GM19035 (cell line): ENCODE measurements around the gene ARHGAP10.

Experiments
- ATAC-seq: cut with Tn5 transposase; IDR thresholded peaks from one replicate; pipeline ENCODE4 v1.9.1; 2021; ENCODE audit not compliant: unreplicated experiment

Gene ARHGAP10

DNA sequence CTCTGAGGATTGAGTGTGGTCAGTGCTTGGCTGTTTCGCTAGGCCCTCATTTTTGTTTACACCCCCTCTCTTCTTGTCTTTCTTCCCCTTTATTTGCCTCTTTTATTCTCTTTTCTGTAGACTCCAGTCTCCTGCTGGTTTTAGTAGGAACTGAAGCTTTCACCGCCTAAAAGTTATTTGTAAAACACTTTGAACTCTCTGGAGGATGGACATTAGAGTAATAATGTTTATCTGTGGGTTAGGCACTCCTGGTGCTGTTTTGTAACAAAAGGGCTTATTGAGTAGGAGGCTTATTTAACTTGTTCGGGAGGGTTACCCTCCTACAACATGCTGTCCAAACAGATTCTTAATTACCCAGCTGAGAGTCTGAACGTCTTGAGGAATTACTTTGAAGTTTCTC is 1.6 kb upstream of the ARHGAP10 start:
- no peak for ATAC-seq

DNA sequence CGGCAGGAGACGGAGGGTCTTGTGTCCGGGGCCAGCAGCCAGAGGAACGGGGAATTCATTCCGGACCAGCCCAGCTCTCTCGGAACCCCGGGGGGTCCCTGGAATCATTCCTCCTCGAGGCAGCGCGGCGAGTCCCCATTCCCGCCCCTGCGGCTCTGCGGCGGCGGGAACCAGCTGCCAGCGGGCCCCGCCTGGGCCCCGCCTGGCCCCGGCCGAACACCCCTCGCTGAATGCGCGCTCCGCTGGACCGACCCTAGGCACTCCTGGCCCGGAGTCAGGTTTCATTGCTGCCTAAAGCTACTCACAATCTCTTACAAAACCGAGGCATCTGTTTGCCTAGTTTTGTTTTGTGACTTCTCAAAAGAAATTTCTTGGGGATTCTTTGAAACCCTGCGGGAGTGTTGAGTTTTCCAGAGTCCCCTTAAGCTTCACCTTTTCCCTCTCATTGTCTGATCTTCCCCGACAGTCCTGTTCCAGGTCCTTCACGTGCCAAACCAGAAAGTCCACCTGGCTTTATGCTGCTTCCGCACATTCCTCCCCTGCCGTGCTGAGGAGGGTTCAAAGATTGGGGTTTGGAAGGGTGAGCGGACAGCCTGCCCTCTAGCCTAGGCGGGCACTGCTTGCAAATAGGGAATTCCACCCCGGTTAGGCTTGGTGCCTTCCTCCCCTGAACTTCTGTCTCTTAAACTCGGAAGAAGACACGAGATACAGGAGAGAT is 789 bp downstream of the ARHGAP10 start:
- peak; percentile 33 for ATAC-seq

DNA sequence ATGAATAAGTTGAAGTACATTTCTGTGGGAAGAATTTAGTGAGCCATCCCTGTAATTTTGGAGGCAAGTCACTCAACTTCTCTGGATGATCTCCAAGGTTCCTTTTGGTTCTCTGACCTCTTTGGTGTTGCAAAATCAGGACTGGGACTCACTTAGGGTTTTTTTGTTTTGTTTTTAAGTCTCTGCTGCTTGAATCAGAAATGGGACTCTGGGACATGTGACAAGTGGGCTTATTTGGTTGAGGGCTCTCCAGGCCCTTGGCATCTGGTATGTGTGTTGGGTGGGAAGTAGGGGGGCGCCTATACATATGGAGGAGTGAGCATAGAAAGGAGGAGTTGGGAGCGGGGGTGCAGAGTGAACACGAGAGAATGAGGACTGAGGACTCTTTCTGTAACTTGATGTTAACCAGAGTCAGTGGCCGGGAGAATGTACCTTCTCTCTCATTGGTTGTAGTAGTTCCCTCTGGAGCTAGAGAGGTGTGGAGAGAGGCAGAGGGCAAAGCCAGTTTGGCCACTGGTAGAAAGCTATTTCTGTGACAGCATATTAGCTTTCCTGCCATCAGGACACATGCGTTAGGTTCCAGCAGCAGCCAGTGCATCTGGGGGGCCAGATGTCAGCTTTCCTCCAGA is 1.9 kb downstream of the ARHGAP10 start:
- ATAC-seq = no peak

DNA sequence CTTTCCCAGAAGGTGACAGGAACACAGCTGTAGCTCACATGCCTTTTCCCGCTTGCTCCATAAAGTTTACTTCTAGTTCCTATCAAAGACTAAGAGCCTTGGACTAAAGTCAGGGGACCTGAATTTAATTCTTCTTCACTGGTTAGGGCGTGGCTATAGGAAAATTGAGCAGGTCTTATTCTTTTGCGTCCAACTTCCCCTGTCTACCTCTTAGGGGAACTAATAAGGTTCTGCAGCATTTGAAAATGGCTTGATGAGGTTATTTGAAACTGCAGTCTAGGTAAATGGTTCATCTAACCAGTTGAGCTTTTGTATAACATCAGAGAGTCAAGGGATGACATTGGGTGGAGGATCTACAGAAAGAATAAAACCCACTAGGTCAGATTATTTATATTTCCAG is 2.6 kb downstream of the ARHGAP10 start:
- no peak for ATAC-seq

DNA sequence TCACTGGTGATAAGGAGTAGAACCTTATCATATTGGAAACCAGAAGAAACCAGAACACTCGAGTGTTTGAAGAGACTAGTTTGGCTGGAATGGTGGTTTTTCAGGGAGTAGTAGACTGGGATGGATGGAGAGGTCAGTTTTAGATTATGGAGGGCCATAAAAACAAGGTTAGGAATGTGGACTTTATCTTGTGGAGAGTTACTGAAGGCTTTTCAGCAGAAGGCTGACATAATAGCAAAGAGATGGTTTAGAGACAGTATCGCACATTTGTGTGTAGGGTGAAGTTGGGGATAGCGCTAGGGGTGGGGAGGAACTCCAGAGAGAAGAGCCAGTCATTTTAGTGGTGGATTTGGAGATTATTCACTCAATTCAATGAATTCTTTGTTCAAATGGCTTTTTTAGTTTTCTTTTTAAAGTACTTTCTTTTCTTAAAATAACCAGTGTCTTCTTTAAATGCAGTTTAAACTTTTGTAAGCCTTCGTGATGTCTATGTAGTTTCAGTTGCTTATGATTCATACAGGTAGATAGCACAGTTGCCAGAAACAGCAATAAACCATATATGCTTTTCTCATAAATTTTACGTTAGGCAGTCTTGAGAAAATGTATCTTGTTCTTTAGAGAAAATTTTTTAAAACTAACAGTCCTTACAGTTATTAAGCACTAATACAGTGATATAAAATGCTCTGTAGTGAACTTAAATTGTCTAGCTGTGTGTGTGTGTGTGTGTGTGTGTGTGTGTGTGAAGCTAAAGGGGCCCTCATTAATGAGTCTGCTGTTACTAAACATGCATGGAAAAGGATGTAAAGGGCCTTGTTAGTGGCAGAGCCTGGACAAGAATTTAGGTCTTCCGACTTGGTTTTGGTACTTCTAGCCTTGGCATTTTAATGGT is 3.8 kb downstream of the ARHGAP10 start:
- ATAC-seq = peak; percentile 22

DNA sequence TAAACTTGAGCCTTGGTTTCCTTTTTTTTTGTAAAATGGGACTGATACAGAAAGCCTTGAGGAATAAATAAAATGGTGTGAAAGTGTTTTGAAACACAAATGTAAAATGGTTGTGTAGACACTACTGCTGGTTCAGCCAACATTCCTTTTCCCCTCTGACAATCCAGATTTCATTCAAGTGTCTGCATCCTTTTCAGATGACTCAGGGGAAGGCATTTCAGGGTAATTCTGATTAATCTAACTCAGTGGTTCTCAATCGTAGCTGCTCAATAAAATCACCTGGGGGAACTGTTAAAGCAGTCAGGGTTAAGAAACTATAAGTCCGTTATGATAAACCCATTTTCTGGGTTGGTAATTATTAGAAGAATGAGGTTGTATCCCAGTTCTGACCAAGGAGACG is 4.6 kb downstream of the ARHGAP10 start:
- no peak for ATAC-seq

DNA sequence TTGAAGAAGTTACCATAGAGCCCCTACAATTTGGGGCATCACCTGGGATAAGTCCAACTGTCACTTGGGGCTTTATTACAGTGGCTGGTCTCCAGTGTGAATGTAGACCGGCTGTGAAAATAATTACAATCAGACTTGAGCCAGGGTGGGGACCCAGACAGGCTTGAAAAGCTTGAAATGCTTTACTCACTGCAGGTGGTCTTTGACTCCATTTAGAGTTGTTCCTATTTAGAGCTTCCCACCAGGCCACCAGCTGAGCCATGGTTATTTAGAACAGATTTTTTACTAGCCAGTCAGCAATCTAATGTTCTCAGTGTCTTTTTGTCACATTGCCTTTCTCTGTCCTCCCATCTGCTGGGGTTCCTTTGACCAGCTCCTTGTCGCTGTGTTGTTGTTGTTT is 5.7 kb downstream of the ARHGAP10 start:
- ATAC-seq = no peak

DNA sequence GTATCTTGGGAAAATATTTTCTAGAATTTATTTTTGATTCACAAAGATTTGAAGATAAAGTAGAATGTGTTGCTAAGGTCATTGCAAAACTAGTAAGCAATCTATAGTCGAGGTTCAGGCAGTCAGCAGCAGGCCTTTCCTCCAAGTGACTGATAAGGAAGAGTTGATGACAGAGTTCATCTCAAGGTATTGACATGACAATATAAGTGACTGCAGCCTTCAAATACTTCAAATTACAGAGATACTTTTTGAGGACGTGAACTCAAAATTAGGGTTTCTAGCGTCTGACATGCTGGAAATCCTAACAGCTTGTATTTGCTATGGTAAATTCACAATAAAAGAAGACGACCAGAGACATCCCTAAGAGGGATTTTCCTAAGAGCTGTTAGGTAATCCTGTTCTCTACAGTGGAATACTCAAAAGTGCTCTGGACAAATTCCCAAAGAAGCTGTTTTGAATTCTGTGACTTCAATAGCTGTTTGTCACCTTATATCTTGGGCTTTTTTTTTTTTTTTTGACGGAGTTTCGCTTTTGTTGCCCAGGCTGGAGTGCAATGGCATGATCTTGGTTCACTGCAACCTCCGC is 7.4 kb downstream of the ARHGAP10 start:
- no peak for ATAC-seq

DNA sequence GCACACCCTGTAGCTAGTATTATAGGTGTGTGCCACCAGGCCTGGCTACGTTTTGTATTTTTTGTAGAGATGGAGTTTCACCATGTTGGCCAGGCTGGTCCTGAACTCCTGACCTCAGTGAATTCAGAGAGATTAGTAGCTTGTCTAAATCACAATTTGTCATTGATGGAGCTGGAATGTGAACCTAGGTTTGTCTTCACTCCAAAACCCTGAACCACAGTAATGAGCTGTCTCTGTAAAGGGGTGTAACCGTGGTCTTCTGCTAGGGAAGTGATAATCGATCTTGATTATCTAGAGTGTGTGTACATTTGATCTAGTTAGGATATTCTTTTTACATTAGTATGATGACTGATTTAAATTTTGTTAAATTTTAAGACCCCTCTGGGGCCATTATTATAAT is 8.3 kb downstream of the ARHGAP10 start:
- ATAC-seq = no peak

DNA sequence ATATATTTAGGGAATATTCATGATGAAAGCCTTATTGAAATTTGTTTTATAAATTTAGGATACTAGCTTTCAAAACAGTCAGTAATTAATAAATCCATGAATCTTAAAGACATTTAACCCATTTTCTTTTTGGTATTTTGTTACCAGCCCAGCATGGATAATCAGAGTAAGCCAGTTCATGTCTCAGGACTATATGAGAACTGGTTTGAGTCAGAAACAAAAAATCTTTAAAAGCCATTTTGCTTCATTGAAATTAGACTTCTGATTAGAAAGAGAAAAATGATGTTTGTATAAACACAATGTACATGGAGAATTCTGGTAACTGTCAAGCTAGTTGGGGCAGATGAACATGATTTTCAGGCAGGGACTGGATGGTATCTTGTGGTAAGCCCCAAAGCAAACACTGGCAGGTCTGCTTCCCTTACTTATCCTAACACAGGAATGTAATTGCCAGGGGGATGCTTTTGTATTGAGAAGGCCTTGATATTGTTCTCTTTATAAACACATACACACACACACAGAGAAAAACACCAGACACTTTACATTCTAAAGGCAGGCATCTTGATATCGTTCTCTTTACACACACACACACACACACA is 9.4 kb downstream of the ARHGAP10 start:
- no peak for ATAC-seq

DNA sequence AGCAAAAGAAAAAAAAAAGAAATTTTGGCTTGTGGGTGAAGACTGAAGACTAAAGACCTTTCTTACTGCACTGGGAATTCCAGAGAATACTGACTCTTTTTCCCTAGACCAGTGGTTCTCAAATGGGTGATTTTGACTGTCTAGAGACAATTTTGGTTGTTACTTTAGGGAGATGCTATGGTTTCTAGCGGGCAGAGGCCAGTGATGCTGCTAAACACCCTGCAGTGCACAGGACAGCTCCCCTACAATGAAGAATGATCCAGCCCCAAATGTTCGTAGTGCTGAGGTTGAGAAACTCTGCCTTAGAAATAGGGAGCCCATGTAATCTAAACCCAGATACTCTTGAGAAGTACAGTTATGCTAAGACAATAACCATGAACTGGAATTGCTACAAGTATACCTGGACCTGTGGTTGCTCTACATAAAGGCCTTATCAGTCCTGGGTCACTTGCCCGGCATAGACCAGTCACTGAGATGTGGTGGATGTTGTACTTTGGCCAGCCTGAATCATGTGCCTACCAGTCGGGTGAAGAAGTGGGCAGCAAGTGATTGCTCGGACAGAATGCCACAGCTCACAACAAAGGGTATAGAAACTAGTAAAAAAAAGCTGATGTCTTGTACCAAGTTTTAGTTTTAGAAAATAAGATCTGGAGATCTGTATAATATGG is 16.0 kb downstream of the ARHGAP10 start:
- no peak for ATAC-seq

DNA sequence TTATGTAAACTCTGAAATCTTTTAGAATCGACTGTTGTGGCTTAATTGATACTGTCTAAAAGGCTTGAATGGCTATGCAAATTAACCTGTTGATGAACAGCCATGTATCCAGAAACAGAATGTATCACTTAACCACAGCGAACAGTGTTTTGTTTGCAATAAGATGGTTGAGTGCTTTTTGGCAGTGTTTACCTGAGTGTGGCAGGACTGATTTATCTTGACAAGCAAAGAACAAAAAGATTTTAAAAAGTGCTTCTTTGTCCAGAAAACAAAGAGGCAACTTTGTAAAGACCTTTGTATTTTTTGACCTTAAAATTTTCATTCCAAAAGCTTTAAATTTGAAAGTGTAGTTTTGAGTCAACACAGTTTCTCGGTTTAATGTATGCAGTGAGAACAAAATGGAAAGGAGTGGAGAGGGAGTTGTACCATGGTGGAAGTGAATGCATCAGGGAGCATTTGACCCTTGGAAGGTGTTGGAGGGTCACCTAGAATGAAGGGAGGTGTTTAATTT is 18.0 kb downstream of the ARHGAP10 start:
- peak; percentile 94 for ATAC-seq

DNA sequence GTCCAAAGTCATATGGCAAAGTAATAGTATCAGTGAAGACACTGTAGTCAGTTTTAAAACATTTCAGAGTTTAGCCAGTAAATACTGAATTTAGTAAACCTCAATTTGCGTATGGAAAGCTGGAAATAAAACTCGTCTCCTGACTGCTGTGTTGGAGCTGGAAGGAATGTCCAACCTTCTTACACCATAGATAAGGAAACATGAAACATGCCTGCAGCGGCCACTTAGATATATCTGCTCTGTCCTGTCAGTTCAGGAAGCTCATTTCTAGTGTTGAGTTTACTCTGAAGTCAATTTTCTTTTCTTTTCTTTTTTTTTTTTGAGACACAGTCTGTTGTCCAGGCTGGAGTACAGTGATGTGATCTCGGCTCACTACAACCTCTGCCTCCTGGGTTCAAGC is 21.2 kb downstream of the ARHGAP10 start:
- ATAC-seq = no peak

DNA sequence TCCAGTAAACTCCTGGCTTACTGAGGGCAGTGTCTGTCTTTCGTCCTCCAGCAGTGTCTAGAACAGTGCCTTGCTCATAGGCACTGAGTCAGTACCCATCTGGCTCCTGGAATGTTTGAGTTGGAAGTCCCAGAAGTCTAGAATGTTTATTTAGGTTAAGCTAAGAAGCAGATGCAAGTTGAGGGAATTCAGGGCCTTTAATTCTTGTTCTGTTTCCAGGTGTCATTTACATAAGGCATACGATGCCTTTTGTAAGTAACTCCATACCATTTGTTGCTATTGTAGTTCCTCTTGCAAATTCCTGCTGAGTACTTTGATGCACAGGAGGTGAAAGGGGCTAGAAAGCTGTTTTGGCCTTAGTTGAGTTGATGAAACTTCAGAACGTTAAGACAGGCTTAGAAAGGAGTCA is 22.2 kb downstream of the ARHGAP10 start:
- ATAC-seq = no peak

DNA sequence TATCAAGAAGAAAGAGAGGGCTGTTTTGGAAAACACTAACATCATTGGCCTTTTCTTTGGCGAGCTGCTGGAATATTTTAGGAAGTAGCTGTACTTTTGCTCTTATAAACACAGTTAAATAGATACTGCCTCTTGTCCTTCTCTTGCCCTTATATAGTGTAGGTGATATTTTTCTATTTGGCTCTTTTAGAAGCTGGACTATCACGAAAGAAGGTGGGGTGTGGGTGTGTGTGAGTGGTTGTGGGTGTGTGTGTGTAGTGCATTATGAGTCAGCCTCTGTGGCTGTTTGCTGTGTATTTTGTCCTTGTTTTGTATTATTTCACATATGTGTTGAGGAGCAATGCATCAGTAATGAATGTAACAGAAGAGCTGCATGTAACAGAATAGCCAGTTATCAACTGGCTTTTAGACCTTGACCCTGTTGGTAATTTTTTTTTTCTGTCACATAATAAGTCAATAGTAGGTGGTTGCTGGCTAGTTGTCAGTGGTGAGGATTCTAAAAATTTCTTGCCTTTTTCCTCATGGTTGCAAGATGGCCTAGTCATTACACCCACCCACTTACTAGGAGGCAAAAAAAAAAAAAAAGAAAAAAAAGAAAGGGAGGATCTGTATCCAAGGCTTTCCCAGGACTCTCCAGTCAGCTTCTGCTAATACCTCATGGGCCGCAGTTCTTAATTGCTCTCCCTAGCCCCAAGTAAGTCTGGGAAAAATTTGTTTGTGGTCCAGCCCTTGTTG is 23.8 kb downstream of the ARHGAP10 start:
- ATAC-seq = no peak

DNA sequence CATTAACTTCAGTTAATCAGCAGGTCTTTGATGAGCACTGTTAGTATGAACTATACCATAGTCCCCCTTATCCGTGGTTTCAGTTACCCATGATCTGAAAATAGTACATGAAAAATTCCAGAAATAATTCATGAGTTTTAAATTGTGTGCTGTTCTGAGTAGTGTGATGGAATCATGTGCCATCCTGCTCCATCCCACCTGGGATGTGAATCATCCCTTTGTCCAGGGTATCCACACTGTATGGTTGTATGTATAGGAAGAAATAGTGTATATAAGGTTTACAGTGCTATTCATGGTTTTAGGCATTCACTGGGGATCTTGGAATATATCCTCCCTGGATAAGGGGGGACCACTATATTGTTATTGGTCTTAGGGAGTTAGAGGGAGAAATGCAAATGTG is 24.5 kb downstream of the ARHGAP10 start:
- no peak for ATAC-seq

DNA sequence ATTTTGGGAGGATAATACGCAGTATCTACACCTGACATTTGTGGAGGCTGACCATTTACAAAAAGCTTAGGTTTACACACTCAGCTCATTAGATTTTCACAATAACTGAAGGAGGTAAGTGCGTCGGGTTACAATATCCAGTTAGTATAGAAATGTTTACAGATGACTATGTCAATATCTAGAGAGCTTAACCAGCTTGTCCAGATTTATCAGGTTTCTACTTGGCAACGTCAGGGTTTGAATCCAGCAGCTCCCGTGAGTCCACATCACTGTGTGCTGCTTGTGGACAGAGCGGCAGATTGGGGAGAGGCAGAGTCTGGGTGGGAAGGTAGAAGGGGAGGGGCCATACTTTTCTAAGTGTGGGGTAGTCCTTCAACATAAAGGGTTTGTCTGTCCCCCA is 28.3 kb downstream of the ARHGAP10 start:
- no peak for ATAC-seq

DNA sequence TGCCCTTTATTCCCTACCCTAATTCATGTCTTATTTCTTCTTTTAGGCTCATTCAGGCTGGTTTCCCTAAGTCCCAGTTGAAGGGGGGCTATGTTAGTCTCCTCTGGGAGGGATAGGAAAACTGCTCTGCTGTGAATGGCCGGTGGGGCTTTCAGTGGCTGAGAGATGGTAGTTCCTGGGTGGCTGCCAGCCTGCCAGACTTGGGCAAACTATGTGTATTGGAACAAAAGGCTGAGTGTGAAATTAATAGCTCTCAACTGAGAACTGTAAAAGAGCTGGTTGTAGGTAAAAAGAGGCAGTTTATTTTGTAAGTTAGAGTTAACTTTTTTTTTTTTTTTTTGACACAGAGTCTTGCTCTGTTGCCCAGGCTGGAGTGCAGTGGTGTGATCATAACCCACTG is 28.8 kb downstream of the ARHGAP10 start:
- ATAC-seq = no peak

DNA sequence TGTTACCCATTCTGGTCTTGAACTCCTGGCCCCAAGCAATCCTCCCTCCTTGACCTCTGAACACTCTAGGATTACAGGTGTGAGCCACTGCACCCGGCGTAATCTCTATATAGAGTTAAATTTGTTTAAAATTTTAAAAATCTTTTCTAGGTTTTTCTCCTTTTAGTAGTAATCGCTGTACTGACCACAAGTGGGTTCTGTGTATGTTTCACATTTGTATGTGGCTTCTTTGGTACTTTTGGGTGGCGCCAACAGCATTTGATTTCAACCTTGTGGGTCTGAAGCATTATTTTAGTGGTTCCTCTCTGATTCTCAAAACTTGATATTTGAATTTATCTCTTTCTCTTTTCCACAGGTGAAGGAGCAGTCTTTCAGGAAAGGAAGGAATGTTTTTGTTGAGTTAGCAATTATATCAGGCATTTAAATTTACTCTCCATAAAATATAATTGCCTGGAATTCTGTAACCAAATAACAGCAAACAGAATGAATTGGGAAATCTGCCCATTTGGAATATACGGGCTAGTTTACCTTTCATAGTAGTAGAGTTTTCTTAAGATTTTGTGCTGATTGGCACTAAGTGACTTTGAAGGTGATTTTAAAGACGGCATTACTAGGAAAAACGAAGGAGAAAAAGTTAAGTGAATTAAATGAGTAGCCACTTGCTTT is 29.5 kb downstream of the ARHGAP10 start:
- ATAC-seq = peak; percentile 53
